Mucosa of descending colon (tissue), 3 donors: ENCODE results near the gene NPHP3. TPM values are rescaled to one million over a fixed set of nuclear protein-coding genes. Genes with fewer than 3 reads are reported as not detected.
A peak's percentile ranks its signal among the peaks of the same experiment; 100 is the strongest.
"Not testable (repeated sequence)": the region's sequence is repeated elsewhere in the genome, so short reads cannot be mapped to it uniquely, and the experiment has no call there.

Source experiments
- ATAC-seq: fragments of 200-7000 bp; cut with Tn5 transposase; one replicate; pipeline ENCODE4 v1.9.1; 2020; ENCODE audit warnings: mild to moderate bottlenecking, moderate library complexity
- DNase-seq, 3 donors: peaks; one replicate each; pipeline ENCODE4 v3.0.0-alpha.2; 2020
- H3K36me3 ChIP-seq: fragments of 200-600 bp; one replicate; pipeline ENCODE4 v1.8.0; 2021; ENCODE audit warnings: low read depth, mild to moderate bottlenecking
- H3K4me1 ChIP-seq: fragments of 200-600 bp; one replicate; pipeline ENCODE4 v1.8.0; 2021; ENCODE audit warnings: low read depth, mild to moderate bottlenecking
- H3K4me3 ChIP-seq: fragments of 200-600 bp; one replicate; pipeline ENCODE4 v1.8.0; 2021; ENCODE audit warnings: mild to moderate bottlenecking
- H3K9me3 ChIP-seq: fragments of 200-600 bp; one replicate; pipeline ENCODE4 v1.8.0; 2021; ENCODE audit warnings: mild to moderate bottlenecking
- CTCF ChIP-seq: fragments of 200-600 bp; IDR thresholded peaks from one replicate; pipeline ENCODE4 v1.8.0; 2022; ENCODE audit warnings: antibody characterized with exemption, mild to moderate bottlenecking
- intact Hi-C, 2 donors: fragments of 100-400 bp; cut with DNase I in 1 of 2; cut with micrococcal nuclease in 1 of 2; formaldehyde crosslinking; loops; one replicate each; pipeline versions ENCODE4 v1.11.0 to v1.11.1; 2022; cut with DNase I, micrococcal nuclease
- long read RNA-seq, 2 donors: library from polyadenylated mRNA; unstranded; transcript quantifications; one replicate each; pipeline ENCODE4 v2.0.0, GENCODE V29; 2019 to 2021
- total RNA-seq, 3 donors: library from RNA; stranded (reverse); fragmentation: NEBNext Ultra II Directional in 2 of 3; extraction: Animal tissue kit (Norgen Biotek cat#: 25700) in 2 of 3; gene quantifications; one replicate each; pipeline versions ENCODE4 v1.2.1 to v1.2.4, GENCODE V29; 2021 to 2023
- donor health status: DM: no; HTN: no; CAD: no; lungs with moderate emphysema.
- donor health status: DM: no; HTN: no; CAD: no.
- donor health status: DM: no; HTN: yes; CAD: no.

The NPHP3 gene
- 10 to 100 TPM; 18.0 to 32.7 (median 21.5) TPM for total RNA-seq
- long read RNA-seq, donor 1, full-length matches to known transcripts = 3 of 9 reads
- long read RNA-seq, donor 1, partial matches to known transcripts = 4 of 9 reads
- long read RNA-seq, donor 1, other reads (novel, unspliced or antisense) = 2 of 9 reads
- long read RNA-seq, donor 2 = 0 reads

- peaks cover 11% of the 10 kb centered on the region for H3K4me1 ChIP-seq
- intact Hi-C loops = loop anchor here (10.0 kb wide), 2 partner anchors 702 to 852 kb away; partner anchors contain the start of gene CDV3 (in 1 of the 2)
- peak; percentile 89 for ATAC-seq
These were observed at the start of gene NPHP3 for GRCh38 chr3:132722165-132723023. Gene NPHP3, minus strand, starts transcription at chr3:132722409. Its CDS starts 54 bp downstream, at chr3:132722355.

GRCh38 chr3:132758740-132759139 is 36.5 kb upstream of the NPHP3 start:
- no peak for TF ChIP-seq CTCF
- no peaks in the 10 kb centered on the region for H3K4me1 ChIP-seq
- H3K4me3 ChIP-seq = no peak overlapping the region
- DNase-seq (no peak), ATAC-seq (no peak)
- intact Hi-C loops = no loop called here
- H3K36me3 ChIP-seq = no peaks in the 10 kb centered on the region
- no peaks in the 10 kb centered on the region for H3K9me3 ChIP-seq

More at GRCh38 chr3:132722165-132723023, at the start of gene NPHP3:
- peak; percentile 98 to 99 (median 99) for DNase-seq
- Histone ChIP-seq H3K4me3 (peak within 1 kb of the TSS; percentile 87), H3K9me3 (no peaks in the 10 kb centered on the region), H3K36me3 (no peaks in the 10 kb centered on the region)
- TF ChIP-seq CTCF = no peak

GRCh38 chr3:132756108-132756650 is 34.0 kb upstream of the NPHP3 start:
- intact Hi-C loops = no loop called here
- no peaks in the 10 kb centered on the region for H3K9me3 ChIP-seq
- DNase-seq (no peak), ATAC-seq (no peak)
- no peaks in the 10 kb centered on the region for H3K4me1 ChIP-seq
- no peak for TF ChIP-seq CTCF
- H3K4me3 ChIP-seq = no peak overlapping the region
- H3K36me3 ChIP-seq = no peaks in the 10 kb centered on the region

- intact Hi-C loops = no loop called here
- TF ChIP-seq CTCF = no peak
- no peaks in the 10 kb centered on the region for H3K9me3 ChIP-seq
- no peaks in the 10 kb centered on the region for H3K4me1 ChIP-seq
- no peak for DNase-seq
- no peak for ATAC-seq
- no peak overlapping the region for H3K4me3 ChIP-seq
- no peaks in the 10 kb centered on the region for H3K36me3 ChIP-seq
These were observed 31.7 kb upstream of the NPHP3 start for GRCh38 chr3:132753946-132754345.

GRCh38 chr3:132749786-132750185 is 27.6 kb upstream of the NPHP3 start:
- Histone ChIP-seq H3K9me3 (no peaks in the 10 kb centered on the region), H3K36me3 (no peaks in the 10 kb centered on the region), H3K4me1 (no peaks in the 10 kb centered on the region), H3K4me3 (no peak overlapping the region)
- no peak for TF ChIP-seq CTCF
- ATAC-seq (no peak), DNase-seq (no peak)
- intact Hi-C loops = no loop called here

GRCh38 chr3:132746720-132747119 is 24.5 kb upstream of the NPHP3 start:
- H3K9me3 ChIP-seq, H3K4me3 ChIP-seq, H3K4me1 ChIP-seq, intact Hi-C loops, H3K36me3 ChIP-seq, ATAC-seq: not testable (repeated sequence)
- peak in 1 of 3 donors; percentile 33 for DNase-seq
